ENCODE data around the gene MRPL18. TPM values are rescaled to one million over a fixed set of nuclear protein-coding genes. Genes with fewer than 3 reads are reported as not detected.

MRPL18 gene
- total RNA-seq, 1 donor from 2014 or later: 46.0 TPM

GRCh38 chr6:159844737-159845645, 54.7 kb downstream of the MRPL18 start:
- no peaks in the 10 kb centered on the region for H3K4me1 ChIP-seq
- H3K36me3 ChIP-seq: no peaks in the 10 kb centered on the region
- no peak overlapping the region for H3K27ac ChIP-seq
- H3K27me3 ChIP-seq: no peaks in the 10 kb centered on the region
- ATAC-seq: peak; percentile 48
- TF ChIP-seq, protein P1, sequence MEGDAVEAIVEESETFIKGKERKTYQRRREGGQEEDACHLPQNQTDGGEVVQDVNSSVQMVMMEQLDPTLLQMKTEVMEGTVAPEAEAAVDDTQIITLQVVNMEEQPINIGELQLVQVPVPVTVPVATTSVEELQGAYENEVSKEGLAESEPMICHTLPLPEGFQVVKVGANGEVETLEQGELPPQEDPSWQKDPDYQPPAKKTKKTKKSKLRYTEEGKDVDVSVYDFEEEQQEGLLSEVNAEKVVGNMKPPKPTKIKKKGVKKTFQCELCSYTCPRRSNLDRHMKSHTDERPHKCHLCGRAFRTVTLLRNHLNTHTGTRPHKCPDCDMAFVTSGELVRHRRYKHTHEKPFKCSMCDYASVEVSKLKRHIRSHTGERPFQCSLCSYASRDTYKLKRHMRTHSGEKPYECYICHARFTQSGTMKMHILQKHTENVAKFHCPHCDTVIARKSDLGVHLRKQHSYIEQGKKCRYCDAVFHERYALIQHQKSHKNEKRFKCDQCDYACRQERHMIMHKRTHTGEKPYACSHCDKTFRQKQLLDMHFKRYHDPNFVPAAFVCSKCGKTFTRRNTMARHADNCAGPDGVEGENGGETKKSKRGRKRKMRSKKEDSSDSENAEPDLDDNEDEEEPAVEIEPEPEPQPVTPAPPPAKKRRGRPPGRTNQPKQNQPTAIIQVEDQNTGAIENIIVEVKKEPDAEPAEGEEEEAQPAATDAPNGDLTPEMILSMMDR (IDR thresholded peaks at IDR 0.05): no peak
- intact Hi-C loops (cut with DNase I): no loop called here
- H3K9me3 ChIP-seq: no peaks in the 10 kb centered on the region
- DNase-seq: no peak
- no peak overlapping the region for H3K4me3 ChIP-seq

Other genes with a start within 250 kb of the MRPL18 start
- 374 TPM for gene SOD2, start 97.2 kb upstream of the MRPL18 start, total RNA-seq
- 77.4 TPM for gene WTAP, start 63.0 kb upstream of the MRPL18 start, total RNA-seq
- gene ACAT2, start 28.4 kb upstream of the MRPL18 start, total RNA-seq: 52.6 TPM
- 105 TPM for gene TCP1, start 865 bp upstream of the MRPL18 start, total RNA-seq
- 0.49 TPM for gene PNLDC1, start 9.8 kb downstream of the MRPL18 start, total RNA-seq
- not detected for gene MAS1, start 100.5 kb downstream of the MRPL18 start, total RNA-seq
- 144 TPM for gene IGF2R, start 178.6 kb downstream of the MRPL18 start, total RNA-seq